HFFc6 (cell line): ENCODE measurements around the gene TBKBP1. TPM values are rescaled to one million over a fixed set of nuclear protein-coding genes. Genes with fewer than 3 reads are reported as not detected.
A peak's percentile ranks its signal among the peaks of the same experiment; 100 is the strongest.

ENCODE experiments used
- DNase-seq: peaks from one replicate; pipeline ENCODE4 v3.0.0-alpha.2; 2018
- H3K27ac Mint-ChIP-seq: 2 replicates; pipeline ENCODE4 v1.8.0; 2020; ENCODE audit warnings: mild to moderate bottlenecking, mixed read lengths
- H3K27me3 Mint-ChIP-seq: 2 replicates; pipeline ENCODE4 v1.8.0; 2021; ENCODE audit warnings: mild to moderate bottlenecking, moderate library complexity, mixed read lengths; ENCODE audit not compliant: insufficient read depth
- H3K36me3 Mint-ChIP-seq: 2 replicates; pipeline ENCODE4 v1.8.0; 2021; ENCODE audit warnings: low read depth, mixed read lengths
- H3K4me1 Mint-ChIP-seq: 2 replicates; pipeline ENCODE4 v1.8.0; 2020; ENCODE audit warnings: low read depth, mixed read lengths
- H3K4me3 Mint-ChIP-seq: 2 replicates; pipeline ENCODE4 v1.8.0; 2020; ENCODE audit warnings: mild to moderate bottlenecking, moderate library complexity, mixed read lengths
- H3K9me3 Mint-ChIP-seq: 2 replicates; pipeline ENCODE4 v1.8.0; 2020; ENCODE audit warnings: mild to moderate bottlenecking, mixed read lengths
- CTCF ChIP-seq: fragments of 200-600 bp; sonication (generic); IDR thresholded peaks from 2 replicates; pipeline ENCODE4 v1.5.0; 2021; ENCODE audit warnings: antibody characterized with exemption, mild to moderate bottlenecking
- total RNA-seq, 6 experiments: library from RNA; stranded (reverse); fragmentation: NEBNext Ultra II Directional; extraction: Animal tissue kit (Norgen Biotek cat#: 25700); gene quantifications; 2 replicates in 1 of 6; 3 replicates in 5 of 6; pipeline ENCODE4 v1.2.3, GENCODE V29; 2021

TBKBP1 gene
- total RNA-seq, 6 experiments from 2014 or later: 6.6 to 8.3 (median 7.7) TPM

GRCh38 chr17:47695429-47696376 is 1.7 kb downstream of the TBKBP1 start:
- no peaks in the 10 kb centered on the region for H3K9me3 Mint-ChIP-seq
- no peak overlapping the region for H3K27ac Mint-ChIP-seq
- H3K4me1 Mint-ChIP-seq: peaks cover 20% of the 10 kb centered on the region
- no peak for TF ChIP-seq CTCF
- peaks cover 5% of the 10 kb centered on the region for H3K27me3 Mint-ChIP-seq
- peak overlapping the region; percentile 87 for H3K4me3 Mint-ChIP-seq
- no peak for DNase-seq
- H3K36me3 Mint-ChIP-seq: no peaks in the 10 kb centered on the region; the same call in 1 of the 2 replicates

GRCh38 chr17:47696717-47697642 is 3.0 kb downstream of the TBKBP1 start:
- Mint-ChIP-seq H3K4me3 (no peak overlapping the region), H3K27ac (no peak overlapping the region), H3K27me3 (peaks cover 7% of the 10 kb centered on the region; the same call in 1 of the 2 replicates), H3K4me1 (peaks cover 20% of the 10 kb centered on the region), H3K9me3 (no peaks in the 10 kb centered on the region), H3K36me3 (peaks cover 4% of the 10 kb centered on the region; the same call in 1 of the 2 replicates)
- TF ChIP-seq CTCF: no peak
- no peak for DNase-seq

- no peak overlapping the region for H3K27ac Mint-ChIP-seq
- H3K27me3 Mint-ChIP-seq: peaks cover 7% of the 10 kb centered on the region; the same call in 1 of the 2 replicates
- H3K4me3 Mint-ChIP-seq: no peak overlapping the region
- H3K4me1 Mint-ChIP-seq: peaks cover 12% of the 10 kb centered on the region
- peaks cover 4% of the 10 kb centered on the region; the same call in 1 of the 2 replicates for H3K36me3 Mint-ChIP-seq
- no peaks in the 10 kb centered on the region for H3K9me3 Mint-ChIP-seq
- no peak for TF ChIP-seq CTCF
- DNase-seq: no peak
Measured at GRCh38 chr17:47697906-47698711, 4.1 kb downstream of the TBKBP1 start.

GRCh38 chr17:47698749-47699535 is 5.0 kb downstream of the TBKBP1 start:
- peaks cover 6% of the 10 kb centered on the region for H3K4me1 Mint-ChIP-seq
- peaks cover 9% of the 10 kb centered on the region for H3K27me3 Mint-ChIP-seq
- DNase-seq: peak; percentile 37
- H3K9me3 Mint-ChIP-seq: no peaks in the 10 kb centered on the region
- no peak overlapping the region for H3K4me3 Mint-ChIP-seq
- peak; percentile 99 for TF ChIP-seq CTCF
- peaks cover 4% of the 10 kb centered on the region; the same call in 1 of the 2 replicates for H3K36me3 Mint-ChIP-seq
- no peak overlapping the region for H3K27ac Mint-ChIP-seq
